Effector CD4-positive, alpha-beta T cell (primary cell): ENCODE results near the gene CYB5A.
"Not testable (repeated sequence)": the region's sequence is repeated elsewhere in the genome, so short reads cannot be mapped to it uniquely, and the experiment has no call there.

Source experiments
- DNase-seq: peaks from one replicate; pipeline ENCODE4 v3.0.0-alpha.2; 2020

Gene CYB5A

DNA sequence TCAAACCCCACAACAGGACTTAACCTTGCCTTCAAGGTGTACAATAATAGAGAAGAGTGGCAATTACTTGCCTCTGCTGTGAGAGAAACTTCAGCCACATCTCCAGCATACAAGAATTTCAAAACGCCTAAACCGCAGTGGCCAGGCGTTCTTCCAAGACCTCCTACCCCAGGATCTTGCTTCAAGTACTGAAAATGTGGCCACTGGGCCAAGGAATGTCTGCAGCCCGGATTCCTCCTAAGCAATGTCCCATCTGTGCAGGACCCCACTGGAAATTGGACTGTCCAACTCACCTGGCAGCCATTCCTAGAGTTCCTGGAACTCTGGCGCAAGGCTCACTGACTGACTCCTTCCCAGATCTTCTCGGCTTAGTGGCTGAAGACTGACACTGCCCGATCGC is 2.8 kb upstream of the CYB5A start:
- no peak for DNase-seq

DNA sequence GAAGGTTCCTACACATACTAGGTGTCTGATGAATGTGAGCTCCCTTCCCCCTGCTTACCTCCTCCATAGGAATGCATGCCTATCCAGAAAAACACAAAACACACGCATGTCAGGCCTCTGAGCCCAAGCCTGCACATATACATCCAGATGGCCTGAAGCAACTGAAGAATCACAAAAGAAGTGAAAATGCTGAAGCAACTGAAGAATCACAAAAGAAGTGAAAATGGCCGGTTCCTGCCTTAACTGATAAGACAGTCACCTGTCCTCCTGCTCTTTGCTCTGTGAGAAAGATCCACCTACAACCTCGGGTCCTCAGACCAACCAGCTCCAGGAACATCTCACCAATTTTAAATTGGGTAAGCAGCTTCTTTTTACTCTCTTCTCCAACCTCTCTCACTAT is 1.2 kb upstream of the CYB5A start:
- not testable (repeated sequence) for DNase-seq

DNA sequence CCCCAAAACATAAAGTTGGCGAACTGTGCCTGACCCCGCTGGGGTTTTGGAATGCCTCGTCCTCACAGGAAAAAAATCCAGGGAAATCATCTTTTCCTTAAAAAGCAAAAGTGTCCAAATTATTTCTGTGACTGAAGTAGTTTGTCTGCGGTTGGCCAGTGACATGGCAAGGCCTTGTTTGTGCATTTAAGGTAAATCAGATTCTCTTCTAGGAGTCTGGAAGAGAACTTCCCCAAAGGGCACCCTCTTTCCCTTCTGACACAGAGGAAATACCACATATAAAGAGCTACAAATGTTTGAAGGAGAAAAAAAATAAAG is 737 bp upstream of the CYB5A start:
- DNase-seq, result no peak

DNA sequence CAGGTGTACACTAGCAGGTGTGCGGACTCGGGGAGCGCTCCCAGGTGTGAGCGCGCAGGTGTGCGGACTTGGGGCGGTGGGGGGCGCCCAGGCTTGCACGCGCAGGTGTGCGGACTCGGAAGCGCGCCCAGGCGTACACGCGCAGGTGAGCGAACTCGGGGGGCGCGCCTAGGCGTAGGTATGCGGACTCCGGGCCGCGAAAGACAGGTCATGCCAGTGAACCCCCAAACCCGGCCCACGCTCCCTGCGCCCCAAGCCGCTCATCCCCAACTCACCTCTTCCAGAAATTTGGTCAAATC is 342 bp downstream of the CYB5A start:
- no peak for DNase-seq

DNA sequence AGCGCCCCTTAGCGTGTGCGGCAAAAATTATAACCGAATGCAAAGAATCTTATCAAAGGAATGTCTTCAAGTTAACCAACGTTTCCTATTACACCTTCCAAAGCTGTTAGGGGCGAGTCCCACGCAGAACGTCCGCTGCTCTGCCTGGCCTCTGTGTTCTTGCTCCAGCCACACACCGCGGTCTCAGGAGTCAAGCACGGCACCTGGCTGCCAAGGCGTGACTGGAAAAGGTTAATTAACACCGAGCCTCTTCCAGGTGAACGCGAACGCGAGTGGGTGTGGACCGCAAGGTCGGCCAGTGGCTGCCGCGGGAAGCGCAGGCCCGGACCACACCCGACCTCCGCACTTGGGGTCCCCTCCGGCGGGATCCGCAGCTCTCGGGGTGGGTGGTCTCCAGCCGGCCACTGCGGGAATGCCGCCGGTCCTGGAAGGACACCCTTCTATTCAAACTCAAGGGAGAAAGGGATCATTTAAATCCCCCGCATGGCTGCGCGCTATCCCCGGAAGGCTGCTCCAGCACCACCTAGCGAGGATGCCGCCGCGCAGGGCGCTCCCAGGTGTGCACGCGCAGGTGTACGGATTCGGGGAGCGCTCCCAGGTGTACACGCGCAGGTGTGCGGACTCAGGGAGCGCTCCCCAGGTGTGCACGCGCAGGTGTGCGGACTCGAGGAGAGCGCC is 830 bp downstream of the CYB5A start:
- no peak for DNase-seq

DNA sequence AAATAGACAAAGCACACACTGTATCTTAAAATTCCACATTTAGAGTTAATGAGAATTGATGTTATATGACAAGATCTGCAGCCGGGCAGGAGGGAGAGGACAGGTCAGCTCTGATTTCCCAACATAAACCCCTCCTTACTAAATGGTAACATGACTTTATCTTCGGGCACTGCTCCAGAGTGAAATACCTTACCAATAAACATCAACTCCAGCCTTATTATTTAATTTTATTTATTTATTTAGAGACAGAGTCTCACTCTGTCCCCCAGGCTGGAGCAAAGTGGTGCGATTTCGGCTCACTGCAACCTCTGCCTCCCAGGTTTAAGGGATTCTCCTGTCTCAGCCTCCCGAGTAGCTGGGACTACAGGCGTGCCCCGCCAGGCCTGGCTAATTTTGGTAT is 1.7 kb downstream of the CYB5A start:
- no peak for DNase-seq

DNA sequence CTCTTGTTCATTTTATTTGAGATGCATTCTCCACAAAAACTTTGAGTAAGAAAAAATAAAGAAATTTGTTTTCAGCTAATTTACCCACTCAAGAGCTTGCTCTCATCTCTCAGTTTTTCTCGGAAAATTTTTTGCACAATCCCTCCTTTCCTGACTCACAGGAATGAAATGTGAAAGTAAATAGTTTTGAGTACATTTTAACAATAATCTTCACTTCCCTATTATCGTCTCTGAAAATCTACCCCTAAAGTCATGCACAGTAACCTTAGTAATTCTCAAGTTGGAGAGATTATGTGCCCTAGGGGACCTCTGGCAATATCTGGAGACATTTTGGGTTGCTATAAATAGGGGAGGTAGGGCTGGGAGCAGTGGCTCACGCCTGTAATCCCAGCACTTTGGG is 2.6 kb downstream of the CYB5A start:
- no peak for DNase-seq

DNA sequence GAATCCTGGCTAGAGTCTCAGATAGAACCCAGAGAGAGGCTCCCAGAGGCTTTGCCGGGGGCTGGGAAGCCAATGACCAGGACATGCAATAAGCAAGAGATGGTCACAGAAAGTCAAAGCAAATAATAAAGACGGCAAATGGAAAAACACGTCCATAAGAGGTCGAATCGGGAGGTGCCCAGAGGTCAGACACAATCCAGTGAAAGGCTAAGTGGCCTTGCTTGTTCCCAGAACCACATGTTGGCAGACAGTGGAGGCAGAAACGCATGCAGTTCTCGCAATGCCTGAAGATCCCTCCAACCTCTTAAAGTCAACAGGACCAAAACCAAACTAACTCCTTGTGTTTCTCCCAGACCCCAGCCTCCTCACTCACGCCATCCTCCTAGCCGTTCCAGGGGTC is 3.0 kb downstream of the CYB5A start:
- DNase-seq, result no peak

DNA sequence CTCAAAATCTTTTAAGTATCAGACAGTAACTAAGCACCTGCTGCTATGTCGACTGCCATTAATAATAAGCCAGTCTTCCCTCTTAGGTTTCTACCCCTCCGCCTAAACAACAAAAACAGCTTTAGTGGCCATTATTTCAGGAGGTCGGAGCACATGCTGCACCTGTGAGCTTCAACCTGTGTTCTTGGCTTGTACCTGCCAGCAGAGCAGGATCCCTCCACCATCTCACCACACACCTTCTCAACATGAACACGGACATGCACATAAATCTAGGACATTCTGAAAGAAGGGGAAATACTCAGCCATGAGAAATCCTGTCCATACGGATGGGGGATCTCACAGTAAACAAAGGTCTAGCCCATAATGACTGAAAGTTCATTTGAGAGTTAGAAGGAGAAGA is 3.7 kb downstream of the CYB5A start:
- no peak for DNase-seq

DNA sequence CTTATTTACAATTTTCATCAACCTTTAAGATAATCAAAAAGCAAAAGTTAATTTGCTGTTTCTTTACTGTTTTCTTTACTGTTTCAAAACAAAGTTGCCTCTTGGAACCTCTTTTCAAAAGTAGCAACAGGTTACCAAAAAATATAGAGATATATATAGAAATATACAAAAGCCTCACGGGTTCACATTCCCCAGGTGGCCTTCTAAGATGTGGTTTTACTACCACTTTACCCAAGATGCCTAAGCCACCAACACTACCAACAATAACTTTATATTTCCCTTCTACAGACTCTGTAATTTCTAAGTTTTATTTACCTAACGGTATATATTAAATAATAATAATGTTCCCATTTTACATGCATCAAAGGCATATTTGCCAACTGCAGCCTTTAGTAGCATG is 4.9 kb downstream of the CYB5A start:
- DNase-seq, result no peak

DNA sequence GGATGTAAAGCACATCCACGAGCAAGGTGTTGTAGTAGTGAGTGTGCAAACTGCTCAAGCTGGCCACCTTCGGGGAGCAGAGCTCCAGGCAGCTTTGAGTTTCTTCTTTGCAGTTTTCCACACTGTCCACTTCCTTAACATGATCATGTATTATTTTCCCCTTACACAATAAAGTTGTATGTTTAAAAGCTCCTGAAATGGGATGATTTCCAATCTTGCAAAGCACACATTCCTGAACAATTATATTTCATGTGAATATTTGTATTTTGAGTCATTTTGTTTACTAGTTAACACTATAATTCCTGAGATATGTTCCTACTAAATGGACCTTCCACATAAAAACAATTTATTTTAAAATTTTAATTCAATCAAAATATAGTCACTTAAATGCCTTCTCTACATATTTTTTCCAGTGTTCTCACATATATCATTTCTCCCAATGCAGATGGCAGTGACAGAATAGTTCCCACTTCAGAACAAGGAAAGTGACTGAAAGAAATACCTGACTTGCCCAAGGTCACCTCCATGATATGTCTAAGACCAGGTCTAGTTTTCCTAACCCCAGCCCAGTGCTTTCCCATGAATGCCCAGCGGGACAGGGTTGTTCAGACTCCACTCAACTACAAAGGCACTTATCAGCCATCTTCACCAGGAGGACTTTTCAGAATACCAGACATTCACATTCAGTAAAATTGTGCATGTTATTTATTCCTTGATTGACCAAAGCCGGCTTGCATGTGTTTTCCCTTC is 5.5 kb downstream of the CYB5A start:
- DNase-seq, result no peak

DNA sequence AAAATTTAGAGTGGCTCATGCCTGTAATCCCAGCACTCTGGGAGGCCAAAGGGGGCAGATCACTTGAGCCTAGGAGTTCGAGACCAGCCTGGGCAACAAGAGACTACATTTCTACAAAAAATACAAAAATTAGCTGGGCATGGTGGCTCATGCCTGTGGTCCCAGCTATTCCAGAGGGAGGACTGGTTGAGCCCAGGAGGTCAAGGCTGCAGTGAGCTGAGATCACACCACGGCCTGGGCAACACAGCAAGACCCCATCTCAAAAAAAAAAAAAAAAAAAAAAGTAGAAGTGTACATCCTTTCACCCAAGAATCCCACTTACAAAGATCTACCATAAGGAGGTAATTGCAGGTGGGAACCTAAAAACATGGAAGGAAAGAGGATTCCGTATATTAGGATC is 6.2 kb downstream of the CYB5A start:
- DNase-seq, result not testable (repeated sequence)

DNA sequence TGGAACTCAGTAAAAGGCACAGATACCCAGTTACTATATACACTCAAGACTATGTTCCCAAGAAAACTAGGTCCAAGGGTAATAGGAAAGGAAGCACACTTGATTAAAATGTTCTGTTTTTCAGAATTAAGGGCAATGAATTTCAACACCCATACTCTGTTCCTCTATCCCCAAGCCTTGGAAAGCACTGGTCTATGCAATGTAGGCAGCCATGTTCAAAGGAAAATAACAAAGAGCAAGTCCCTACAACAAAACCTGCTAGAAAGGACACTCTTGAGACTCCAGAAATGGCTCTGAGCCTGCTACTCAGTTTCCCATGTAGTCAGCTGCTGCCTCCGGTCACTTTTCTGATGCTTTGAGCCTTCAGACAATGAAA is 6.8 kb downstream of the CYB5A start:
- DNase-seq, result no peak

DNA sequence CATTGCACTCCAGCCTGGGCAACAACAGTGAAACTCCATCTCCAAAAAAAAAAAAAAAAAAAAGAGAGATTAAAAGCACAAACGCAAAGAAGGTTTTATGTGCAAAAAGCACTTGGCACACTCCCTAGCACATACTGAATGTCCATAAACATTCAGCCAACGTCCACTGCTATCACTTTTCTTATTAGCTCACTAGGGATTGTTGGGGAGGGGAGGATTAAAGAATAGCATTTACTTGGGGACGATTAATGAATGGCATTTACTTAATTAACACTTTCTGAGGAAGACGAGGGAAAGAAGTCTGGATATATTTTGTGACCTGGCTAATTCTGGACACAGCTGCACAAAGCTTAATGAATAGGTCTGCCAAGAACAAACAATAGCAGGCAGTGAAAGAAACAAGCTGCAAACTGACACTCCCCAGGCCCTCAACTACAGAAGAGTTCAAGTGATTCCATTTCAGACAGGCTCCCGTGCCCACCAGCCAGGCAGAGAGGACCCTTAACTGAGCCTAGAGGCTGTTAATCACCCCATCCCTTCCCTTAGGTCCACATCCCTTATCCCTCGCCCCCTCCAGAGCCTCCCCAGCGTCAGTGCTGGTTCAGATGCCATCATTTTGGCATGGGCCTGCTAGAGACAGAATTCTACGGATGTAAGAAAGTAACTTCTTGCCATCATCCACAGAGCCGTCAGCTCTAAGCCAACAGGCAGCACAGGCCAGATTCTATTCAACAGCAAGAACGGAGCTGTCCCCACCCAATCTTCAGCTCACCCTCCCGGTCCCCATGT is 7.4 kb downstream of the CYB5A start:
- no peak for DNase-seq

DNA sequence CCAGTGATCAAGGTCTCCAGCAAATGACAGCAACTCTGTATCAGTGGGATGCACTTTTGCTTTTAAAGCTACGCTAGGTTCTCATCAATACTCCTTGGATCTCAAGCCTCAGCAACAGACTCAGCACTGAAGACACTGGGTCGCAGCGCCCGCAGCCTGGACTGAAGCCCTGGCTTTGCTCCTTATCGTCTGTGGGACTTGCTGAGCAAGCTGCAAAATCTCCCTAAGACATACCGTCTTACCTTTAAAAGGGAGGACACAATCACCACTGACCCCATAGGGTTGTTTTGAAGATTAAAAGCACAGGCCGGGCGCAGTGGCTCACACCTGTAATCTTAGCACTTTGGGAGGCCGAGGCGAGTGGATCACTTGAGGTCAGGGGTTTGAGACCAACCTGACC is 8.1 kb downstream of the CYB5A start:
- DNase-seq, result no peak

DNA sequence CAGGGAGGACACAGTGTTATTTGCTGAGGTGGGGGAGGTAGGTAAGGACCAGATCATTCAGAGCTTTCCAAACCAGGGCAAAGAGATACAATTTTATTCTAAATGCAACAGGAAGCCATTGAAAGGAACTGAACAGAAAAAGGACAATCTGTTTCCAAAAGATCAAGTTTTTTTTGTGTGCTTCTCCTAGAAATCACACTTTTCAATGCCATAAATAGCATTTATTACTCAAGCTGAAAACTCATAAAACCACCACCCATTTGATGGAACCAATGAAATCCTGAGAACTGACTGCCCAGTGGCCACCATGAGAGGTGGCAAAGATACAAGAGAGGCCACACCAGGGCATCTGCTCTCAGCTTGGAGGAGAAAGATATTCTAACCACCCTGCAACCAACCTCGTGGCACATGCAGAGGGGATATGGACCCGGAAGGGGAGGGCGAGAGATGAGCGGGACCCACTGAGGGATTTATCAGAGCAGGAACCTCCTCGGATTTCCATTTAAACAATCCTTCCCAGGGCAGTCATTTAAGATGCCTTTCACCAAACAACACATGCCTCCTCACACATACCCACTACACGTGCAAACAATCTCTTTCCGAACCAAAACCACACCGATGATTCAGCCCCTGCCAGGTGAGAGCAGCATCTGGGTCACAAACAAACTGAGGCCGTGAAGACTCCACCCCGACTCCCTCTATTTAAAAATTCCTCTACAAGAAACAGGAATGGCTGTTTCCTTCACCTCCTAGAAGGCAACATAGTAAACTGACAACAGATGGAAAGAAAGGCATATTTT is 8.8 kb downstream of the CYB5A start:
- DNase-seq, result no peak

DNA sequence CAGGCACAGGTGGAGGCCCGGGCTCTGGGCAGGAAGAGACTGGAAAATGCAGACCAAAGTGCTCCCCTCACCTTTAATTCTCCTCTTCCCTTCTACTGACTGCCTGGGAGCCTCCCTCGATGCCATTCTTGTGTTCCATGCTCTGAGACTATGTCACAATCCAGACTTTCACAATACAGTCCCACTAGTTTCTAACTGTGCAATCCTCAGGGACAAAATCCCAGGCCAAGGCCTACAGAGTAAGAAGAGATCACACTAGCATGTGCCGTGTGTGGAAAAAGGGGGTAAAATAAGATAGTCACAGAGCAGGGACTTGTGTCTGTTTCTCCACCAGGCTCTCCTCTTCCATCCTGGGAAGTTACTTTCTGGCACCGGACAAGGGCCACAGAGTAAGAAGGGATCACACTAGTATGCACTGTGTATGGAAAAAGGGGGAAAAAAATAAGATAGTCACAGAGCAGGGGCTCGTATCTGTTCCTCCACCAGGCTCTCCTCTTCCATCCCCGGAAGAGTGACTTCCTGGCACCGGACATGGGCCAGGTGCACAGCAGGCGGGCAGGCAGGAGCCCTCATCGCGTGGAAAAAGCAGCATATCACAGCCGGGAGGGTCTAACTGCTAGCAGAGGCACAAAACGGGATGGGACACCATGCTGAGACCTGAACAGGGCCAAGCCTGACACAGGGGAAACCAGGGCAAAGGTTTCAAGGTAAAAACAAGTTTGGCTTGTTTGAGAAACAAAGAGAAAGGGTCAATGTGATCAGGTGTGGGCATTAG is 9.6 kb downstream of the CYB5A start:
- DNase-seq, result no peak

DNA sequence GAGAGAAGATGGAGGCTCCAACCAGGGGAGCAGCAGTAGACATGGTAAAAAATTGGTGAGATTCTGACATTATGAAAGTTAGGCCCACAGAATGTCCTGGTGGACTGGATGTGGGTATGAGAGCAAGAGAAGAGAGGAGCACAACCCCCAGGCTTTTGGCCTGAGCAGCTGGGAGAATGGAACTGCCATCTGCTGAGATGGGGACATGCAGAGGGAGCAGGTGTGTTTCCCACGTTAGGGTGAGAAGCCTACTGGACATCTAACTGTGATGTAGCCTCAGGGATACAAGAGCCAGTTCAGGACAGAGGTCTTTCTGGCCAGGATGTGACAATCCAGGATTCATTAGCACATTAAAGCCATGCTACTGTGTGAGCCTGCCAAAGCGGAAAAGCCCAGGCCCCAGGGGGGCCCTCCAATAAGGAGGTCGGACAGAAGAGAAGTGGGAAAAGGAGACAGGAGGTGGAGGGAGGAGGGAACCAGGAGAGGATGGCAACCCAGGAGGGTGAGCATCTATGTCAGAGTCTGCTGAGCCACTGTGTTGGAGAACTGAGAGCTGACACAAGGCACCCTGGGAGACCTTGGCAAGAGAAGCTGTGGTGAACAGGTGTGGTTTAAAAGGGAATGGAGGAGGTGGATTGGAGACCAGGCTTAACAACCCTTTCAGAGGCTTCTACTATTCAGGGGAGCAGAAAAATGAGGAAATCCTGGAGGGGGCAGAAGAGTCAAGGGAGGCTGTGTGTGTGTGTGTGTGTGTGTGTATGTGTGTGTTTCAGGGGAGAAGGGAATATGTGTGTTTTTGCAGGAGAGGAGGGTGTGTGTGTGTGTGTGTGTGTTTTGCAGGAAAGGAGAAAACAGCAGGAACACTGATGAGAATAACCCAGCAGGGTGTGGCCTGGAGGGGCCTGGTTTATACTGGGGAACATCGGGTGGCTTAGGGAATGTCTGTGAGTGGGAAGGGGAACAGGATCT is 10.5 kb downstream of the CYB5A start:
- no peak for DNase-seq

DNA sequence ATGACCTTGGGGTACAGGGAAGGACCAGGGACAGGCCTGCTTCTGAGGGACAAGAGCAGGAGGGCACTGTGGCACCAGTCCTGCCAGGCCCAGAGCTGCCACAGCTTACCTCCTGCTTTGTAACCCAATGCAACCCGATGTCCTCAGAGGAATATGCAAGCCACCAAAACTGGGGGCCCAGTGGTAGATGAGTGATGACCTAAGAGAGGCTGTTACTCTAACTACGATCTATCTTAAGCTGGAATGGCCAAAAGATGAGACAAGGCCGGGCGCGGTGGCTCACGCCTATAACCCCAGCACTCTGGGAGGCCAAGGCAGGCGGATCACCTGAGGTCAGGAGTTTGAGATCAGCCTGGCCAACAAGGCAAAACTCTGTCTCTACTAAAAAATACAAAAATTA is 12.8 kb downstream of the CYB5A start:
- DNase-seq, result no peak

DNA sequence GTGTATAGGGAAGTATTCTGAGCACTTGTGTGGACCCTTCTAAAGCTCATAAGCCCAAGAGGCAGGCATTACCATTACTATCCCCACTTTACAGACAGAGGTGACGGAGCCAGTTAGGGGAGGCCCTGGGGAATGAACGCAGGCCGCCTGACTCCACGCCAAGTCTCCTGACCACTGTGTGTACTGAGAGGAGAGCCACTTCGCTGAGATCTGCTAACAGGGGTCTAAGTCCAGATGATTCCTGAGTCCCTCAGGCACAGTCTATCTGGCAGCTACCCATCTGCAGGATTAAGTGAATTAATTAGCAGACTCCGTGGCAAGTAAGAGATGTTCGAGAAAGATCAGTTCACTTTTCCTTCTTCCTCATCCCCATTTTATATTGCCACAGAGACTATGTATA is 13.7 kb downstream of the CYB5A start:
- DNase-seq, result no peak

DNA sequence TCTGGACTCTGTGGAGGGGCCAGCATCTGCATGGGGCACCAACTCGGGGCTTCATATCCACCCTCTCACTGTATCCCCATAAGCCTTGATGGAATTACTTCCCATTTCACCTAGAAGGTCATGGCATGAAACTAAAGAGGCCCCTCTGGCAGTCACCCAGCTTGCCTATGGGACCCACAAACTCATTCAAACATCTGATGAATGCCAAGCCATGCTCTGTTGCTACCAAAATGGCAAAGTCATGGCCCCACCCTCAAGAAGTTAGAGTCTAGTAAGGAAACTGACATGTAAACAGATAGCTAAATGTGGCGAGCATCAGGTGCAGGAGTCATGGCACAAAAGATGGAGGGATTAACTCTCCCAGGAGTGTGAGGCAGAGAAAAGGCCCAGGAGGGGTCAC is 14.5 kb downstream of the CYB5A start:
- no peak for DNase-seq

DNA sequence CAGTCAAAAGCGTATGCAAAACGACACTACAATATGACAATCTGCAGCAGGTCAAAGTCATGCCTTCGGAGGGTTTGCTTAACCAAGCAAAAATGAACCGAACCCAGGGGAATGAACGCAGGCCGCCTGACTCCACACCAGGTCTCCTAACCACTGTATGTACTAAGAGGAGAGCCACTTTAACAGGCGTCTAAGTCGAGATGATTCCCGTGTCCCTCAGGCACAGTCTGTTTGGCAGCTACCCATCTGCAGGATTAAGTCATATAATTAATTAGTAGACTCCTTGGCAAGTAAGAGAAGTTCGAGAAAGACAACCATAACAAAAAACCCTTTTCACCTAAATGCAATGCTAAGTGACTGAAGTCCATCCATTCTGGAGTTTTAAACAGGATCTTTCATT is 15.2 kb downstream of the CYB5A start:
- DNase-seq, result no peak
